ENCODE results near the gene RNMT. TPM values are rescaled to one million over a fixed set of nuclear protein-coding genes. Genes with fewer than 3 reads are reported as not detected.

RNMT gene
- total and polyA plus RNA-seq, 2 experiments from 2014 or later: 40.7 to 188 TPM

DNA sequence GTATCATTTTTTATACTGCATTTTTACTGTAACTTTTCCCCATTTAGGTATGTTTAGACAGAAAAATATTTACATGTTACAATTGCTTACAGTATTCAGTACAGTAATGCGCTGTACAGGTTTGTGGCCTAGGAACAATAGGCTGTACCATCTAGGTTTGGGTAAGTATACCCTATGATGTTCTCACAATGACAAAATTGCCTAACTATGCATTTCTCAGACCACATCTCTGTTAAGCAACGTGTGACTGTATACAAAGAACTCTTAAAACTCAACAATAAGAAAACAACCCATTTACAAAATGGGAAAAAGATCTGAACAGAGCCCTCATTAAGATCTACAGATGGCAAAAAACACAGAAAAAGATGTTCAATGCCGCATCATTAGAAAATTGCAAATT lies 29.5 kb upstream of the RNMT start:
- H3K4me1 ChIP-seq (ENCODE audit: insufficient read depth): no peaks in the 10 kb centered on the region
- H4K20me1 ChIP-seq (replicated peaks; ENCODE audit: insufficient read depth): no peaks in the 10 kb centered on the region
- 0 out of 2 replicates have a peak, but pooled peaks cover 6% of the 10 kb centered on the region for H3K9me2 ChIP-seq (ENCODE audit: insufficient read depth)
- no peak overlapping the region for H3K4me2 ChIP-seq
- no peak overlapping the region for H3K27ac ChIP-seq (ENCODE audit: low read depth)
- H3F3A ChIP-seq (replicated peaks; ENCODE audit: low read depth): no peaks in the 10 kb centered on the region
- no peaks in the 10 kb centered on the region for H3K27me3 ChIP-seq (ENCODE audit: insufficient read depth)
- DNase-seq (ENCODE audit: low spot score) (no peak), ATAC-seq (no peak)
- no peaks in the 10 kb centered on the region; the same call in 1 of the 2 replicates for H3K36me3 ChIP-seq (ENCODE audit: insufficient read depth)
- H3K27me3 Mint-ChIP-seq (ENCODE audit: insufficient read depth, low read depth, poor library complexity): no peaks in the 10 kb centered on the region
- no peak overlapping the region for H3K4me3 ChIP-seq
- H3K9me3 Mint-ChIP-seq: peaks cover 66% of the 10 kb centered on the region
- peaks cover 49% of the 10 kb centered on the region for H3K36me3 Mint-ChIP-seq (ENCODE audit: low read depth)
- no peak overlapping the region for H2AFZ ChIP-seq
- H3K4me3 Mint-ChIP-seq: no peak overlapping the region
- peaks cover 93% of the 10 kb centered on the region for H3K79me2 ChIP-seq (replicated peaks; ENCODE audit: insufficient read depth)
- no peaks in the 10 kb centered on the region for H3K4me1 Mint-ChIP-seq
- H3K27ac Mint-ChIP-seq: no peak overlapping the region
- no peak for TF ChIP-seq JUNB (IDR thresholded peaks at IDR 0.05; ENCODE audit: unreplicated experiment)
- TF ChIP-seq CREB1 (CRISPR knock-in tag; IDR thresholded peaks at IDR 0.05; ENCODE audit: low read depth): no peak
- TF ChIP-seq ZNF114 (CRISPR knock-in tag; IDR thresholded peaks at IDR 0.05): no peak
- TF ChIP-seq ZNF331 (CRISPR knock-in tag; IDR thresholded peaks at IDR 0.05; ENCODE audit: low read depth): no peak
- TF ChIP-seq STAT1 (IDR thresholded peaks at IDR 0.05; ENCODE audit: unreplicated experiment): no peak
- no peak for TF ChIP-seq EZH2phosphoT487 (IDR thresholded peaks at IDR 0.05; ENCODE audit: unreplicated experiment)
- TF ChIP-seq, protein P1, sequence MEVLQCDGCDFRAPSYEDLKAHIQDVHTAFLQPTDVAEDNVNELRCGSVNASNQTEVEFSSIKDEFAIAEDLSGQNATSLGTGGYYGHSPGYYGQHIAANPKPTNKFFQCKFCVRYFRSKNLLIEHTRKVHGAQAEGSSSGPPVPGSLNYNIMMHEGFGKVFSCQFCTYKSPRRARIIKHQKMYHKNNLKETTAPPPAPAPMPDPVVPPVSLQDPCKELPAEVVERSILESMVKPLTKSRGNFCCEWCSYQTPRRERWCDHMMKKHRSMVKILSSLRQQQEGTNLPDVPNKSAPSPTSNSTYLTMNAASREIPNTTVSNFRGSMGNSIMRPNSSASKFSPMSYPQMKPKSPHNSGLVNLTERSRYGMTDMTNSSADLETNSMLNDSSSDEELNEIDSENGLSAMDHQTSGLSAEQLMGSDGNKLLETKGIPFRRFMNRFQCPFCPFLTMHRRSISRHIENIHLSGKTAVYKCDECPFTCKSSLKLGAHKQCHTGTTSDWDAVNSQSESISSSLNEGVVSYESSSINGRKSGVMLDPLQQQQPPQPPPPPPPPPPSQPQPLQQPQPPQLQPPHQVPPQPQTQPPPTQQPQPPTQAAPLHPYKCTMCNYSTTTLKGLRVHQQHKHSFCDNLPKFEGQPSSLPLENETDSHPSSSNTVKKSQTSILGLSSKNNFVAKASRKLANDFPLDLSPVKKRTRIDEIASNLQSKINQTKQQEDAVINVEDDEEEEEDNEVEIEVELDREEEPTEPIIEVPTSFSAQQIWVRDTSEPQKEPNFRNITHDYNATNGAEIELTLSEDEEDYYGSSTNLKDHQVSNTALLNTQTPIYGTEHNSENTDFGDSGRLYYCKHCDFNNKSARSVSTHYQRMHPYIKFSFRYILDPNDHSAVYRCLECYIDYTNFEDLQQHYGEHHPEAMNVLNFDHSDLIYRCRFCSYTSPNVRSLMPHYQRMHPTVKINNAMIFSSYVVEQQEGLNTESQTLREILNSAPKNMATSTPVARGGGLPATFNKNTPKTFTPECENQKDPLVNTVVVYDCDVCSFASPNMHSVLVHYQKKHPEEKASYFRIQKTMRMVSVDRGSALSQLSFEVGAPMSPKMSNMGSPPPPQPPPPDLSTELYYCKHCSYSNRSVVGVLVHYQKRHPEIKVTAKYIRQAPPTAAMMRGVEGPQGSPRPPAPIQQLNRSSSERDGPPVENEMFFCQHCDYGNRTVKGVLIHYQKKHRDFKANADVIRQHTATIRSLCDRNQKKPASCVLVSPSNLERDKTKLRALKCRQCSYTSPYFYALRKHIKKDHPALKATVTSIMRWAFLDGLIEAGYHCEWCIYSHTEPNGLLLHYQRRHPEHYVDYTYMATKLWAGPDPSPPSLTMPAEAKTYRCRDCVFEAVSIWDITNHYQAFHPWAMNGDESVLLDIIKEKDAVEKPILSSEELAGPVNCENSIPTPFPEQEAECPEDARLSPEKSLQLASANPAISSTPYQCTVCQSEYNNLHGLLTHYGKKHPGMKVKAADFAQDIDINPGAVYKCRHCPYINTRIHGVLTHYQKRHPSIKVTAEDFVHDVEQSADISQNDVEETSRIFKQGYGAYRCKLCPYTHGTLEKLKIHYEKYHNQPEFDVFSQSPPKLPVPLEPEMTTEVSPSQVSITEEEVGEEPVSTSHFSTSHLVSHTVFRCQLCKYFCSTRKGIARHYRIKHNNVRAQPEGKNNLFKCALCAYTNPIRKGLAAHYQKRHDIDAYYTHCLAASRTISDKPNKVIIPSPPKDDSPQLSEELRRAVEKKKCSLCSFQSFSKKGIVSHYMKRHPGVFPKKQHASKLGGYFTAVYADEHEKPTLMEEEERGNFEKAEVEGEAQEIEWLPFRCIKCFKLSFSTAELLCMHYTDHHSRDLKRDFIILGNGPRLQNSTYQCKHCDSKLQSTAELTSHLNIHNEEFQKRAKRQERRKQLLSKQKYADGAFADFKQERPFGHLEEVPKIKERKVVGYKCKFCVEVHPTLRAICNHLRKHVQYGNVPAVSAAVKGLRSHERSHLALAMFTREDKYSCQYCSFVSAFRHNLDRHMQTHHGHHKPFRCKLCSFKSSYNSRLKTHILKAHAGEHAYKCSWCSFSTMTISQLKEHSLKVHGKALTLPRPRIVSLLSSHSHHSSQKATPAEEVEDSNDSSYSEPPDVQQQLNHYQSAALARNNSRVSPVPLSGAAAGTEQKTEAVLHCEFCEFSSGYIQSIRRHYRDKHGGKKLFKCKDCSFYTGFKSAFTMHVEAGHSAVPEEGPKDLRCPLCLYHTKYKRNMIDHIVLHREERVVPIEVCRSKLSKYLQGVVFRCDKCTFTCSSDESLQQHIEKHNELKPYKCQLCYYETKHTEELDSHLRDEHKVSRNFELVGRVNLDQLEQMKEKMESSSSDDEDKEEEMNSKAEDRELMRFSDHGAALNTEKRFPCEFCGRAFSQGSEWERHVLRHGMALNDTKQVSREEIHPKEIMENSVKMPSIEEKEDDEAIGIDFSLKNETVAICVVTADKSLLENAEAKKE (CRISPR knock-in tag; IDR thresholded peaks at IDR 0.05): no peak
- TF ChIP-seq, protein P2, sequence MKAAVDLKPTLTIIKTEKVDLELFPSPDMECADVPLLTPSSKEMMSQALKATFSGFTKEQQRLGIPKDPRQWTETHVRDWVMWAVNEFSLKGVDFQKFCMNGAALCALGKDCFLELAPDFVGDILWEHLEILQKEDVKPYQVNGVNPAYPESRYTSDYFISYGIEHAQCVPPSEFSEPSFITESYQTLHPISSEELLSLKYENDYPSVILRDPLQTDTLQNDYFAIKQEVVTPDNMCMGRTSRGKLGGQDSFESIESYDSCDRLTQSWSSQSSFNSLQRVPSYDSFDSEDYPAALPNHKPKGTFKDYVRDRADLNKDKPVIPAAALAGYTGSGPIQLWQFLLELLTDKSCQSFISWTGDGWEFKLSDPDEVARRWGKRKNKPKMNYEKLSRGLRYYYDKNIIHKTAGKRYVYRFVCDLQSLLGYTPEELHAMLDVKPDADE (IDR thresholded peaks at IDR 0.05): no peak
- no peak for TF ChIP-seq CTCF (conservative IDR thresholded peaks at IDR 0.05; ENCODE audit: low read depth in 2 of 2)
- no peak for TF ChIP-seq POLR2AphosphoS5 (IDR thresholded peaks at IDR 0.05; ENCODE audit: low read depth)
- no peak for TF ChIP-seq EZH2 (IDR thresholded peaks at IDR 0.05; ENCODE audit: low read depth, unreplicated experiment)
- TF ChIP-seq, protein P3, sequence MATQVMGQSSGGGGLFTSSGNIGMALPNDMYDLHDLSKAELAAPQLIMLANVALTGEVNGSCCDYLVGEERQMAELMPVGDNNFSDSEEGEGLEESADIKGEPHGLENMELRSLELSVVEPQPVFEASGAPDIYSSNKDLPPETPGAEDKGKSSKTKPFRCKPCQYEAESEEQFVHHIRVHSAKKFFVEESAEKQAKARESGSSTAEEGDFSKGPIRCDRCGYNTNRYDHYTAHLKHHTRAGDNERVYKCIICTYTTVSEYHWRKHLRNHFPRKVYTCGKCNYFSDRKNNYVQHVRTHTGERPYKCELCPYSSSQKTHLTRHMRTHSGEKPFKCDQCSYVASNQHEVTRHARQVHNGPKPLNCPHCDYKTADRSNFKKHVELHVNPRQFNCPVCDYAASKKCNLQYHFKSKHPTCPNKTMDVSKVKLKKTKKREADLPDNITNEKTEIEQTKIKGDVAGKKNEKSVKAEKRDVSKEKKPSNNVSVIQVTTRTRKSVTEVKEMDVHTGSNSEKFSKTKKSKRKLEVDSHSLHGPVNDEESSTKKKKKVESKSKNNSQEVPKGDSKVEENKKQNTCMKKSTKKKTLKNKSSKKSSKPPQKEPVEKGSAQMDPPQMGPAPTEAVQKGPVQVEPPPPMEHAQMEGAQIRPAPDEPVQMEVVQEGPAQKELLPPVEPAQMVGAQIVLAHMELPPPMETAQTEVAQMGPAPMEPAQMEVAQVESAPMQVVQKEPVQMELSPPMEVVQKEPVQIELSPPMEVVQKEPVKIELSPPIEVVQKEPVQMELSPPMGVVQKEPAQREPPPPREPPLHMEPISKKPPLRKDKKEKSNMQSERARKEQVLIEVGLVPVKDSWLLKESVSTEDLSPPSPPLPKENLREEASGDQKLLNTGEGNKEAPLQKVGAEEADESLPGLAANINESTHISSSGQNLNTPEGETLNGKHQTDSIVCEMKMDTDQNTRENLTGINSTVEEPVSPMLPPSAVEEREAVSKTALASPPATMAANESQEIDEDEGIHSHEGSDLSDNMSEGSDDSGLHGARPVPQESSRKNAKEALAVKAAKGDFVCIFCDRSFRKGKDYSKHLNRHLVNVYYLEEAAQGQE (IDR thresholded peaks at IDR 0.05; ENCODE audit: unreplicated experiment): no peak
- TF ChIP-seq NANOG (IDR thresholded peaks at IDR 0.05; ENCODE audit: borderline replicate concordance): no peak
